CD4-positive, alpha-beta memory T cell (primary cell): ENCODE data around the gene VPS37C. TPM values are rescaled to one million over a fixed set of nuclear protein-coding genes. Genes with fewer than 3 reads are reported as not detected.
A peak's percentile ranks its signal among the peaks of the same experiment; 100 is the strongest.
"Not testable (repeated sequence)": the region's sequence is repeated elsewhere in the genome, so short reads cannot be mapped to it uniquely, and the experiment has no call there.

Experiments used
- CTCF ChIA-PET: fragments of 350-600 bp; sonication (Branson Sonifier 250); formaldehyde crosslinking; loops from one replicate; lab custom pipeline; 2021; ENCODE audit warnings: inconsistent platforms; ENCODE audit not compliant: partially characterized antibody; lab: Charles Lee
- POLR2A ChIA-PET: fragments of 350-600 bp; sonication (Branson Sonifier 250); formaldehyde crosslinking; loops from one replicate; lab custom pipeline; 2021; ENCODE audit not compliant: partially characterized antibody; lab: Charles Lee
- DNase-seq, 5 donors: peaks; one replicate each; pipeline versions ENCODE4 v3.0.0 to v3.0.0-alpha.2; 2020 to 2022; ENCODE audit warnings: mixed read lengths in 1 of 5
- H3K27ac ChIP-seq: one replicate; pipeline ENCODE4 v1.7.0; 2013; ENCODE audit warnings: low read depth, low read length
- H3K27me3 ChIP-seq: 2 replicates; pipeline ENCODE4 v1.7.0; 2013; ENCODE audit warnings: mild to moderate bottlenecking, low read length, moderate library complexity; ENCODE audit not compliant: insufficient read depth
- H3K36me3 ChIP-seq: 2 replicates; pipeline ENCODE4 v1.7.0; 2013; ENCODE audit warnings: mild to moderate bottlenecking, low read length, moderate library complexity; ENCODE audit not compliant: insufficient read depth
- H3K4me1 ChIP-seq: 2 replicates; pipeline ENCODE4 v1.7.0; 2013; ENCODE audit warnings: mild to moderate bottlenecking, low read length, moderate library complexity; ENCODE audit not compliant: insufficient read depth
- H3K4me3 ChIP-seq, 2 donors: one replicate each; pipeline ENCODE4 v1.7.0; 2013; ENCODE audit warnings: low read length in 2 of 2, mild to moderate bottlenecking in 1 of 2
- H3K9me3 ChIP-seq, 2 donors: one replicate each; pipeline ENCODE4 v1.7.0; 2013; ENCODE audit warnings: low read length in 2 of 2, control low read depth in 1 of 2; ENCODE audit not compliant: control insufficient read depth in 1 of 2
- H3K27ac Mint-ChIP-seq, 7 donors: one replicate each; pipeline ENCODE4 v1.8.0; 2020 to 2021; ENCODE audit warnings: mixed read lengths in 7 of 7, mild to moderate bottlenecking in 6 of 7, inconsistent platforms in 3 of 7, moderate library complexity in 3 of 7
- H3K27me3 Mint-ChIP-seq, 2 donors: one replicate each; pipeline ENCODE4 v1.8.0; 2020 to 2021; ENCODE audit warnings: mixed read lengths in 2 of 2
- H3K36me3 Mint-ChIP-seq, 2 donors: one replicate each; pipeline ENCODE4 v1.8.0; 2020 to 2021; ENCODE audit warnings: mixed read lengths in 2 of 2, inconsistent platforms in 1 of 2, mild to moderate bottlenecking in 1 of 2
- H3K4me1 Mint-ChIP-seq, 4 donors: one replicate each; pipeline ENCODE4 v1.8.0; 2020 to 2021; ENCODE audit warnings: mixed read lengths in 4 of 4, mild to moderate bottlenecking in 1 of 4
- H3K4me3 Mint-ChIP-seq, 8 donors: one replicate each; pipeline ENCODE4 v1.8.0; 2020 to 2021; ENCODE audit warnings: mixed read lengths in 8 of 8, mild to moderate bottlenecking in 7 of 8, moderate library complexity in 6 of 8, inconsistent platforms in 3 of 8
- H3K9me3 Mint-ChIP-seq, 8 donors: one replicate each; pipeline ENCODE4 v1.8.0; 2020 to 2021; ENCODE audit warnings: mixed read lengths in 8 of 8, mild to moderate bottlenecking in 5 of 8, inconsistent platforms in 3 of 8, moderate library complexity in 1 of 8
- intact Hi-C: fragments of 100-400 bp; cut with micrococcal nuclease; formaldehyde crosslinking; loops from one replicate; pipeline ENCODE4 v1.15.1; 2023
- polyA plus RNA-seq, 2 donors: library from polyadenylated mRNA; unstranded; fragments of 300-500 nt; fragmentation: Illumina TruSeq; gene quantifications; one replicate each; pipeline ENCODE4 v1.2.3, GENCODE V29; 2021
- total RNA-seq, 2 experiments: library from RNA; stranded (reverse); gene quantifications; one replicate each; pipeline ENCODE4 v1.2.3, GENCODE V29; 2021

Gene VPS37C
- total and polyA plus RNA-seq, 4 experiments from 2014 or later = 0.25 to 7.9 (median 4.1) TPM

DNA sequence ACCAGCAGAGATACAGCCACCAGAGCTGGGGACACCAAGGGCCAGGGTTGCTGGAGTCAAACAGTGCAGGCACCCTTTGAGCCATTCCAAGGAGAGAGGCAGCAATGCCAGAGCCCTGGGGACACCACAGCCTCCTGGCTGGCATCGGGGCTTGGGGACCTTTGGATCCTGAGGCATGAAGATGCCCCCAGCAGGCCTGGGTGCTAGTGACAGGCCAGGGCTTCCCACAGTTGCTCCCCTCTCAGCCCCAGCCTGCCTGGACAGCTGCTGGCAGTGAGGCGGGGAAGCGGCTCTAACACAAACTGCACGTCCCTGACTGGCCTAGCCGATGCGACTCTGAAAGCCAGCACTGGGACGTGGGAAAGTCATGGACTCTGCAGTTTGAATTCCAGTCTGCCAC is 56.3 kb downstream of the VPS37C start:
- intact Hi-C loops = loop anchor here (5.0 kb wide), 2 partner anchors 43 to 83 kb away; no protein-coding TSS in a partner anchor
- CTCF ChIA-PET = interaction anchor here (0.9 to 1.4 kb wide), 4 partner anchors 8 to 24 kb away, joined by 3 to 5 read pairs (median 3); no protein-coding TSS in a partner anchor
- Histone ChIP-seq H3K27ac (peak overlapping the region; percentile 100), H3K27me3 (no peaks in the 10 kb centered on the region), H3K9me3 (no peaks in the 10 kb centered on the region), H3K4me1 (peaks cover 72% of the 10 kb centered on the region), H3K36me3 (peaks cover 40% of the 10 kb centered on the region), H3K4me3 (peak overlapping the region; percentile 99 to 100)
- Mint-ChIP-seq H3K4me3 (peak overlapping the region in 1 of 8 donors; percentile 68), H3K27me3 (no peaks in the 10 kb centered on the region), H3K4me1 (peaks cover 0 to 67% (median 44%) of the 10 kb centered on the region in 4 donors), H3K36me3 (peaks cover 23 to 69% of the 10 kb centered on the region in 2 donors), H3K27ac (peak overlapping the region in 4 of 7 donors; percentile 84 to 95 (median 88)), H3K9me3 (peaks cover 0 to 3% (median 0%) of the 10 kb centered on the region in 8 donors)
- POLR2A ChIA-PET = interaction anchor here (0.6 to 5.2 kb wide), 29 partner anchors 9 to 164 kb away, joined by 3 to 99 read pairs (median 4); no protein-coding TSS in a partner anchor
- peak in 2 of 5 donors; percentile 6 to 45 for DNase-seq

DNA sequence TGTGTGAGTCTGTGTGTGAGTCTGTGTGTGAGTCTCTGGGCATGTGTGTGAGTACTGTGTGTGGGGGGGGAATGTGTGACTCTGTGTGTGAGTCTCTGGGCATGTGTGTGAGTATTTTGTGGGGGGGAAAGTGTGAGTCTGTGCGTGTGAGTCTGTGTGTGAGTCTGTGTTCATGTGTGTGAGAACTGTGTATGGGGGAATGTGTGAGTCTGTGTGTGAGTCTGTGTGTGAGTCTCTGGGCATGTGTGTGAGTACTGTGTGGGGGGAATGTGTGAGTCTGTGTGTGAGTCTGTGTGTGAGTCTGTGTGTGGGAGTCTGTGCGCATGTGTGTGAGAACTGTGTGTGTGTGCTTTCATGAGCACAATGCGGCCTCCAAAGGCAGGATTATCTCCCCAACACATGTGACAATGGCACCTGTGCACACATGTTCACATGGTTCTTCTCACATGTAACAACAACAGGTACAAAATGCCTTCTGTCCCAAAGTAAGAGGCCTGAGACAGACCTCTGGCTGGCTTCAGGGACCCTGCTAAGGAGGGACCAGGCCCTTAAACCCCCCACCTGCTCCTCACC is 57.3 kb downstream of the VPS37C start:
- Mint-ChIP-seq H3K27ac (no peak overlapping the region), H3K4me1 (peaks cover 0 to 57% (median 35%) of the 10 kb centered on the region in 4 donors), H3K9me3 (peaks cover 0 to 3% (median 0%) of the 10 kb centered on the region in 8 donors), H3K4me3 (no peak overlapping the region), H3K27me3 (no peaks in the 10 kb centered on the region), H3K36me3 (peaks cover 23 to 59% of the 10 kb centered on the region in 2 donors)
- peak in 2 of 5 donors; percentile 2 to 29 for DNase-seq
- CTCF ChIA-PET = interaction anchor here (0.9 to 1.4 kb wide), 3 partner anchors 7 to 23 kb away, joined by 3 to 5 read pairs (median 3); no protein-coding TSS in a partner anchor
- POLR2A ChIA-PET = interaction anchor here (0.6 to 5.2 kb wide), 28 partner anchors 9 to 163 kb away, joined by 3 to 107 read pairs (median 11); no protein-coding TSS in a partner anchor
- Histone ChIP-seq H3K27me3 (no peaks in the 10 kb centered on the region), H3K36me3 (peaks cover 32% of the 10 kb centered on the region), H3K9me3 (no peaks in the 10 kb centered on the region), H3K4me1 (peaks cover 65% of the 10 kb centered on the region), H3K4me3 (peak overlapping the region; percentile 99 to 100), H3K27ac (peak overlapping the region; percentile 100)
- intact Hi-C loops = loop anchor here (2.0 to 5.0 kb wide), 5 partner anchors 21 to 82 kb away; no protein-coding TSS in a partner anchor

DNA sequence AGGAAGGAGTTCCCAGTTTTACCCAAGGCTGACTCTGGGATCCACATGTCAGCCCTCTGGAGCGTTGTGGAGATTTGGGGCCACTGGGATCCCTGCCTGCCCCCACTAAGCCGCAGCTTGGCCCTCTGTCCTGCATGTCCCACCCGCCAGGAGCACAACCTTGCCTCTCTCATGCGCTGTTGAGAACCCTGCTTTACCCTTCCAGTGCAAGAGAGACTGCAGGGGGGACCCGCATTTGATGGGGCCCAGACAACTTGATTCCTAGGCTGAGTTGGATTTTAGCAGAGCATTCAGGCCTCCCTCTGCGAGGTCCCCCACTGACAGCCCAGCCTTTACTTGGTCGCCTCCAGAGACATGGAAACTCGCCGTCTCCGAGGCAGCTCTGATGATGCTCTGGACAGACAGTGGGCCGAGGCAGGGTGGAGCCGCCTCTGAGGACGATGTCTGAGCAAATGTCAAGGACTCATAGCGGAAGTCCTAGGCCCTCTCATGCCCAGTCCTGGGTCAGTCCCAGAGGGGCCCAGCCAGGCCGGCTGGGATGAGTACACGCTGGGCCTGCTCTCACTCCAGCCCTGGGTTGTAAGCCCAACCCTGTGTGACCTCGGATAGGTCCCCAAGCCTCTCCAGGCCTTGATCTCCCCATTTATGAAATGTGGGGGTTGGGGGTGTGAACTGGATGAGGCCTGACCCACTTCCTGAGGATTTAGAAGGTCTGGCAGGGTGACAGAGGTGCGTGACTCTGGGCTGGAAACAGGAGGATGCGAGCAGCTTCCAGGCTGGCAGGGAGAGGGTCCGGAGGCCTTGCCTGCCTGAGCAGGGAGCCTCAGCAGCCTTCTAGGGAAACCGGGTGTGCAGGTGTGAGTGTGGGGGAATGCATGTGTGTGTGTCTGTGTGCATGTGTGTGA is 58.3 kb downstream of the VPS37C start:
- POLR2A ChIA-PET = interaction anchor here (0.6 to 2.6 kb wide), 29 partner anchors 10 to 189 kb away, joined by 3 to 107 read pairs (median 7); partner anchors contain the start of gene TMEM109
- no peak overlapping the region for H3K4me3 Mint-ChIP-seq
- peaks cover 17 to 49% of the 10 kb centered on the region in 2 donors for H3K36me3 Mint-ChIP-seq
- Histone ChIP-seq H3K36me3 (peaks cover 23% of the 10 kb centered on the region), H3K4me3 (peak overlapping the region; percentile 99 to 100), H3K4me1 (peaks cover 64% of the 10 kb centered on the region), H3K9me3 (no peaks in the 10 kb centered on the region), H3K27me3 (no peaks in the 10 kb centered on the region), H3K27ac (peak overlapping the region; percentile 100)
- no peaks in the 10 kb centered on the region for H3K27me3 Mint-ChIP-seq
- H3K27ac Mint-ChIP-seq = no peak overlapping the region
- peaks cover 0 to 47% (median 28%) of the 10 kb centered on the region in 4 donors for H3K4me1 Mint-ChIP-seq
- CTCF ChIA-PET = interaction anchor here (1.1 to 1.8 kb wide), 3 partner anchors 19 to 61 kb away, joined by 3 to 6 read pairs (median 5); no protein-coding TSS in a partner anchor
- intact Hi-C loops = loop anchor here (1.0 to 5.0 kb wide), 6 partner anchors 8 to 81 kb away; no protein-coding TSS in a partner anchor
- H3K9me3 Mint-ChIP-seq = peaks cover 0 to 3% (median 0%) of the 10 kb centered on the region in 8 donors
- peak; percentile 34 to 63 (median 47) for DNase-seq

DNA sequence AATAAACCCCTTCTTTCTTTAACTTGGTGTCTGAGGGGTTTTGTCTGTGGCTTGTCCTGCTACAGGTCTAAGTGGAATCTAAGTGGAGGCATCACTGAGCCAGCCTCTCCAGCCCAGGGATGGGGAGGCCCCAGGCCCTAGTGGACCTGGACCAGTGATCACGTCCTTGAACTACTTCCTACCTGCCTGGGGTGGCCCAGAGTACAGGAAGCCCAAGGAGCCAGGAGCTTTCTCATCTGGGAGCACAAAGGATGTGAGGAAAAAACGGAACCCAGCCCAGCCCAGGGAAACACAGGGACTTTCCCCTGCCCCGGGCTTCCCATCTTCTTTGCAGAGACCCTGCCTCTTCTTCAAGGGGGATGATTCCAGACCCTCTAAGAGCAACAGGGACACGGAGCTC is 62.4 kb downstream of the VPS37C start:
- Mint-ChIP-seq H3K4me3 (no peak overlapping the region), H3K9me3 (peaks cover 0 to 5% (median 0%) of the 10 kb centered on the region in 8 donors), H3K4me1 (peaks cover 16 to 20% (median 19%) of the 10 kb centered on the region in 4 donors), H3K36me3 (peaks cover 7 to 17% of the 10 kb centered on the region in 2 donors), H3K27ac (no peak overlapping the region), H3K27me3 (no peaks in the 10 kb centered on the region)
- CTCF ChIA-PET = interaction anchor here (0.7 to 1.0 kb wide), 2 partner anchors 9 to 18 kb away, joined by 3 read pairs; no protein-coding TSS in a partner anchor
- no peak overlapping the region for H3K27ac ChIP-seq
- H3K9me3 ChIP-seq = no peaks in the 10 kb centered on the region
- no peak for DNase-seq
- H3K27me3 ChIP-seq = no peaks in the 10 kb centered on the region
- H3K36me3 ChIP-seq = no peaks in the 10 kb centered on the region
- POLR2A ChIA-PET = interaction anchor here (0.7 to 3.6 kb wide), 8 partner anchors 9 to 122 kb away, joined by 3 to 18 read pairs (median 3); no protein-coding TSS in a partner anchor
- H3K4me3 ChIP-seq = no peak overlapping the region
- intact Hi-C loops = no loop called here
- peaks cover 36% of the 10 kb centered on the region for H3K4me1 ChIP-seq

DNA sequence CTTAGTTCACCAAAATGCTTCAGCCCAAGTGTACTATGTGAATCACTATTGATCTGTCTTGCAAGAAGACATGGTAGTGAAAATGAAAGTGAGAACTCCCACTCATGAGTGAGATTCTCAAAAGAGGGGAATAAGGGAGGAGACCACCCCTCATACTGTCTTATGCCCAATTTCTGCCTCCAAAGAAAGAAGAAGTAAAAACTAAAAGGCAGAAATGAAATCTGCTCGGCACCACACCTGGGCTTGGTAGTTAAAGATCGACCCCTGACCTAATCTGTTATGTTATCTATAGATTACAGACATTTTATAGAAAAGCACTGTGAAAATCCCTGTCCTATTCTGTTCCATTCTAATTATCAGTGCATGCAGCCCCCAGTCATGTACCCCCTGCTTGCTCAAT is 63.0 kb downstream of the VPS37C start:
- H3K4me3 ChIP-seq, H3K27ac ChIP-seq, H3K27ac Mint-ChIP-seq, H3K27me3 Mint-ChIP-seq, H3K4me3 Mint-ChIP-seq, H3K9me3 ChIP-seq, intact Hi-C loops, H3K9me3 Mint-ChIP-seq, H3K36me3 ChIP-seq, DNase-seq, H3K27me3 ChIP-seq: not testable (repeated sequence)
- CTCF ChIA-PET = interaction anchor here (1.0 kb wide), 1 partner anchor 8 kb away, joined by 3 read pairs; no protein-coding TSS in a partner anchor
- H3K4me1 ChIP-seq = peaks cover 38% of the 10 kb centered on the region
- peaks cover 13 to 25% (median 19%) of the 10 kb centered on the region in 4 donors for H3K4me1 Mint-ChIP-seq
- POLR2A ChIA-PET = interaction anchor here (0.7 to 3.6 kb wide), 7 partner anchors 9 to 121 kb away, joined by 3 to 18 read pairs (median 3); no protein-coding TSS in a partner anchor
- H3K36me3 Mint-ChIP-seq = peaks cover 2 to 12% of the 10 kb centered on the region in 2 donors

DNA sequence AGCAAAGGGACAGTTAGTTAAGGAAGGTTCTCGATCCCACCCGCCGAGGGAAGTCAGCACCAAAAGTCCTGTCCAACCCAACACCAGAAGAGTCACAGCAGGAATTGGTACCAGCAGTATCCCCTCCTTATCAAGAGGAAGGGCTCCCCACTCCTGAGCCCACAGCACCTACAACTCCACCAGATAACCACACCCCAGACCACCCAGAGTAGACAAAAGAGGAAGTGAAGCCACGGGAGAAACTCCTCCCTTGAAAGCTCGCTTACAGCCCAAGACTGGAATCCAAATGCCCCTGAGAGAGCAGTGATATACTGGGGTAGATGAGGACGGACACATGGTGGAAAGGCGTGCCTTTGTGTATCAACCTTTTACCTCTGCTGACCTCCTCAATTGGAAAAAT is 66.2 kb downstream of the VPS37C start:
- CTCF ChIA-PET = no interaction called here
- H3K27ac ChIP-seq = no peak overlapping the region
- no peak for DNase-seq

More for the DNA sequence above, 66.2 kb downstream of the VPS37C start:
- H3K27ac Mint-ChIP-seq = peak overlapping the region; percentile 17 to 99 (median 85)
- Histone ChIP-seq H3K9me3 (no peaks in the 10 kb centered on the region), H3K27me3 (no peaks in the 10 kb centered on the region), H3K4me1 (peaks cover 61% of the 10 kb centered on the region), H3K4me3 (no peak overlapping the region), H3K36me3 (no peaks in the 10 kb centered on the region)
- intact Hi-C loops = no loop called here
- peaks cover 0 to 3% of the 10 kb centered on the region in 2 donors for H3K36me3 Mint-ChIP-seq
- no peaks in the 10 kb centered on the region for H3K27me3 Mint-ChIP-seq
- H3K4me1 Mint-ChIP-seq = peaks cover 36 to 58% (median 47%) of the 10 kb centered on the region in 4 donors
- H3K9me3 Mint-ChIP-seq = peaks cover 0 to 5% (median 0%) of the 10 kb centered on the region in 8 donors
- H3K4me3 Mint-ChIP-seq = peak overlapping the region in 2 of 8 donors; percentile 16 to 63
- POLR2A ChIA-PET = interaction anchor here (0.9 to 1.5 kb wide), 4 partner anchors 10 to 52 kb away, joined by 3 to 6 read pairs (median 4); no protein-coding TSS in a partner anchor
